ENCODE data around the gene RABGAP1L.
"Not testable (repeated sequence)": the region's sequence is repeated elsewhere in the genome, so short reads cannot be mapped to it uniquely, and the experiment has no call there.

The RABGAP1L gene

DNA sequence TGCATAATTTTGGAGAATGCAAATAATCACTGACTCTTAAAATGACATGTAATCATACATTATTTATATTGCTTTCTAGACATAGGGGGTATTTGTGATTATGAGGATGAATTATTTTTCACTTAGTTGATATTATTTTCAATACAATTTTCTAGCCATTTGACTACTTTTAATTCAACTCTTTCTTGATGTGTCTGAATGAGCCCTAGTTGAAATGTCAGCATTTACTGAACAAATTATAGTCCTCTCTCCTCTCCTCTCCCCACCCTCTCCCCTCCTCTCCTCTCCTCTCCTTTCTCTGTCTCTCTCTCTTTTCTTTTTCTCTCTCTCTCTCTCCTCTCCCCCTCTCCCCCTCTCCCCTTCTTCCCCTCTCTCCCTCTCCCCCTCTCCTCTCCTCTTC lies 483.1 kb downstream of the RABGAP1L start:
- CTCF ChIA-PET, result no interaction called here

DNA sequence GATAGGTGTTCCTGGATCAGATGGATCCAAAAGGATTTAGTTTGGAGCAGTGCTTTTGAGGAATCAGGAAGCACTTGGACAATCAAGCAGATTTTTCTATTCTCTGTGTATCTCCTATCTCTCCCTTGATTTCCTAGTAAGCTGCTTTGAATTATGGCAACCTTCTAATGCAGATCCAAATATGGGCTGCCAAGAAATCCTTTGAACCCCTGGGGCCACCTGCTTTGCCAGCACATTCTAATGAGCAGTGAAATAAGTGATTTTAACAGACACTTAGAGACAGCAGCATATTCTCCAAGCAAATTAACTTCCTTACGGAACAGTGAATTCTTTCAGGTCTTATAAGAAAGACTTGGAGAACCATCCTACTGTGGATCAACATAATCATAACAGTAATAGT lies 483.9 kb downstream of the RABGAP1L start:
- TF ChIP-seq, protein P1, sequence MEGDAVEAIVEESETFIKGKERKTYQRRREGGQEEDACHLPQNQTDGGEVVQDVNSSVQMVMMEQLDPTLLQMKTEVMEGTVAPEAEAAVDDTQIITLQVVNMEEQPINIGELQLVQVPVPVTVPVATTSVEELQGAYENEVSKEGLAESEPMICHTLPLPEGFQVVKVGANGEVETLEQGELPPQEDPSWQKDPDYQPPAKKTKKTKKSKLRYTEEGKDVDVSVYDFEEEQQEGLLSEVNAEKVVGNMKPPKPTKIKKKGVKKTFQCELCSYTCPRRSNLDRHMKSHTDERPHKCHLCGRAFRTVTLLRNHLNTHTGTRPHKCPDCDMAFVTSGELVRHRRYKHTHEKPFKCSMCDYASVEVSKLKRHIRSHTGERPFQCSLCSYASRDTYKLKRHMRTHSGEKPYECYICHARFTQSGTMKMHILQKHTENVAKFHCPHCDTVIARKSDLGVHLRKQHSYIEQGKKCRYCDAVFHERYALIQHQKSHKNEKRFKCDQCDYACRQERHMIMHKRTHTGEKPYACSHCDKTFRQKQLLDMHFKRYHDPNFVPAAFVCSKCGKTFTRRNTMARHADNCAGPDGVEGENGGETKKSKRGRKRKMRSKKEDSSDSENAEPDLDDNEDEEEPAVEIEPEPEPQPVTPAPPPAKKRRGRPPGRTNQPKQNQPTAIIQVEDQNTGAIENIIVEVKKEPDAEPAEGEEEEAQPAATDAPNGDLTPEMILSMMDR (IDR thresholded peaks at IDR 0.05; ENCODE audit: control extremely low read depth, extremely low read depth, low read depth, missing control alignments), result no peak
- ChIA-PET POLR2A (no interaction called here), CTCF (no interaction called here)
- DNase-seq (ENCODE audit: extremely low spot score), result no peak

More for the DNA sequence above, 483.1 kb downstream of the RABGAP1L start:
- POLR2A ChIA-PET, result no interaction called here
- DNase-seq (ENCODE audit: extremely low spot score), result no peak
- TF ChIP-seq, protein P1 (IDR thresholded peaks at IDR 0.05; ENCODE audit: control extremely low read depth, extremely low read depth, low read depth, missing control alignments), result no peak

DNA sequence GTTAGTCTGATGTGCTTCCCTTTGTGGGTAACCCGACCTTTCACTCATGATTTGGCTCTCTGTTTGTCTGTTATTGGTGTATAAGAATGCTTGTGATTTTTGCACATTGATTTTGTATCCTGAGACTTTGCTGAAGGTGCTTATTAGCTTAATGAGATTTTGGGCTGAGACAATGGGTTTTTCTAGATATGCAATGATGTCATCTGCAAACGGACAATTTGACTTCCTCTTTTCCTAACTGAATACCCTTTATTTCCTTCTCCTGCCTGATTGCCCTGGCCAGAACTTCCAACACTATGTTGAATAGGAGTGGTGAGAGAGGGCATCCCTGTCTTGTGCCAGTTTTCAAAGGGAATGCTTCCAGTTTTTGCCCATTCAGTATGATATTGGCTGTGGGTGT lies 490.3 kb downstream of the RABGAP1L start:
- CTCF ChIA-PET; POLR2A ChIA-PET; DNase-seq (ENCODE audit: extremely low spot score): not testable (repeated sequence)

DNA sequence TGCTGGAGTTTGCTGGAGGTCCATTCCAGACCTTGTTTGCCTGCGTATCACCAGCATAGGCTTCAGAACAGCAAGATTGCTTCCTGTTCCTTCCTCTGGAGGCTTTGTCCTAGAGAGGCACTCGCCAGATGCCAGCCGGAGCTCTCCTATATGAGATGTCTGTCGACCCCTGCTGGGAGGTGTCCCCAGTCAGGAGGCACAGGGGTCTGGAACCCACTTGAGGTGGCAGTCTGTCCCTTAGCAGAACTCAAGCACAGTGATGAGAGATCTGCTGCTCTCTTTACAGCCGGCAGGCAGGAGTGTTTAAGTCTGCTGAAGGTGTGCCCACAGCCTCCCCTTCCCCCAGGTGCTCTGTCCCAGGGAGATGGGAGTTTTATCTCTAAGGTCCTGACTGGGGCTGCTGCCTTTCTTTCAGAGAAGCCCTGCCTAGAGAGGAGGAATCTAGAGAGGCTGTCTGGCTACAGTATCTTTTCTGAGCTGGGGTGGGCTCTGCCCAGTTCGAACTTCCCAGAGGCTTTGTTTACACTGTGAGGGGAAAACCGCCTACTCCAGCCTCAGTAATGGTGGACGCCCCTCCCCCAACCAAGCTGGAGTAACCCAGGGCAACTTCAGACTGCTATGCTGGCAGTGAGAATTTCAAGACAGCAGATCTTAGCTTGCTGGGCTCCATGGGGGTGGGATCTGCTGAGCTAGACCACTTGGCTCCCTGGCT lies 493.4 kb downstream of the RABGAP1L start:
- TF ChIP-seq, protein P1 (IDR thresholded peaks at IDR 0.05; ENCODE audit: control extremely low read depth, extremely low read depth, low read depth, missing control alignments), result no peak
- CTCF ChIA-PET, result no interaction called here
- no peak for DNase-seq (ENCODE audit: extremely low spot score)
- POLR2A ChIA-PET, result no interaction called here

DNA sequence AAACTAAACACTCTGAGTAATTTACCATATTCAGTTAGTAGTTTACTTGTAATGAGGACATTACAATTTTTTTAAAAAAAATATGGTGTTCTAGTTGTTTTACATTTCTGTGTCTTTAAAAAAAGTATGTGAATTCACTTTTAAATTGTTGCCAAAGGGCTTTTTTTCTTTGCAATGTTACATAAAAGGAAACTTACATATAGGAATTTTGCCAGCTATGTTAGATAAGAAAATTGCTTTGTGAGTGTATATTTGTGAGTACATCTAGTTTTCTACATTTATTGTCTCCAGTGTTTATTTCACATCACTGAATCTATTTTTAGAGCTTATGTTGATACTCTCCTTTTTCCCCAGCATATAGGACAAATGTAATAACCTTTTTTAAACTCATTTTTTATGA lies 495.2 kb downstream of the RABGAP1L start:
- TF ChIP-seq, protein P1 (IDR thresholded peaks at IDR 0.05; ENCODE audit: control extremely low read depth, extremely low read depth, low read depth, missing control alignments), result no peak
- ChIA-PET CTCF (interaction anchor here (1.2 kb wide), 1 partner anchor 10 kb away, joined by 3 read pairs; no protein-coding TSS in a partner anchor), POLR2A (no interaction called here)
- no peak for DNase-seq (ENCODE audit: extremely low spot score)

DNA sequence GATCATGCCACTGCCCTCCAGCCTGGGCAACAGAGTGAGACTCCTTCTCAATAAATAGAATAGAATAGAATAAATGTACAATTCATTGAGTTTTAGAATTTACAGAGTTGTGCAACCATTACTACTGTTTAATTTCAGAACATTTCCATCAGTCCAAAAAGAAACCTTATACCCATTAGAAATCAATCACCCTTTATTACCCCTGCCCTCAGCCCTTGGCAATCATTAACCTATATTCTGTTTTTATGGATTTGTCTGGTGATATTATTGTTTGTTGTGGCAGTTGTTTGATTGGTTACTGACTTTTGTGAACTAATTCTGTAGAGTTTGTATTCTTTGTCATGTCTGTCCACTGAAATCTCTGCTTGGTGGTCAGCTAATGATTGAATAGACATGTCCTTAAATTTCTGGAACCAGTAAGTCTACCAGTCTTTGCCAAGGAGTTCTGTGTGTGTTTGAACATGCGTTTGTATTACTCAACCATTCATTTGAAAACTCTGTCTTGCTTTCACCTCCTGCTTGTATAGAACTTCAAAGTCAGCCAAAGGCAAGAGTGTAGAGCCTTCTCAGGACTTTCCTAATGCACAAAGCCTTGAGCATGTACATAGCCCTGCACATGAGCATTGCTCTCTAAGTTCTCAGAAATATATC lies 497.2 kb downstream of the RABGAP1L start:
- TF ChIP-seq, protein P1 (IDR thresholded peaks at IDR 0.05; ENCODE audit: control extremely low read depth, extremely low read depth, low read depth, missing control alignments), result no peak
- CTCF ChIA-PET, result no interaction called here
- DNase-seq (ENCODE audit: extremely low spot score), result no peak
- POLR2A ChIA-PET, result no interaction called here

DNA sequence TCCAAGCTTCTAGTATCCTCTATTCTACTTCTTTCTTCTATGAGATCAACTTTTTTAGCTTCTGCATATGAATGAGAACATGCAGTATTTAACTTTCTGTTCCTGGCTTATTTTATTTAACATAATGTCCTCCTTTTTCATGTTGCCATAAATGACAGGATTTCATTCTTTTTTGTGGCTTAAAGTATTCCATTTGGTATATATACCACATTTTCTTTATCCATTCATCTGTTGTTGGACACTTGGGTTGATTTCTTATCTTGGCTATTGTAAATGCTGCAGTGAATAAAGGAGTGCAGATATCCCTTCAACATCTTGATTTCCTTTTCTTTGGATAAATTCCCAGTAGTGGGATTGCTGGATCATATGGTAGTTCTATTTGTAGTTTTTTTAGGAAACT lies 498.1 kb downstream of the RABGAP1L start:
- CTCF ChIA-PET, result no interaction called here
- TF ChIP-seq, protein P1 (IDR thresholded peaks at IDR 0.05; ENCODE audit: control extremely low read depth, extremely low read depth, low read depth, missing control alignments), result no peak
- POLR2A ChIA-PET, result no interaction called here
- no peak for DNase-seq (ENCODE audit: extremely low spot score)
